PC-9 (cell line): ENCODE results near the gene ATP2C2.

Source experiments
- EZH2 ChIP-seq: fragments of 200-600 bp; sonication (generic); IDR thresholded peaks from 2 replicates; pipeline ENCODE4 v1.8.0; 2017; ENCODE audit warnings: antibody characterized with exemption, low read depth
- TF ChIP-seq, protein P1 (sequence below): fragments of 200-600 bp; sonication (generic); conservative IDR thresholded peaks from 2 replicates; pipeline ENCODE4 v1.6.1; 2017; ENCODE audit warnings: mixed run types, antibody characterized with exemption, mild to moderate bottlenecking, moderate library complexity

DNA sequence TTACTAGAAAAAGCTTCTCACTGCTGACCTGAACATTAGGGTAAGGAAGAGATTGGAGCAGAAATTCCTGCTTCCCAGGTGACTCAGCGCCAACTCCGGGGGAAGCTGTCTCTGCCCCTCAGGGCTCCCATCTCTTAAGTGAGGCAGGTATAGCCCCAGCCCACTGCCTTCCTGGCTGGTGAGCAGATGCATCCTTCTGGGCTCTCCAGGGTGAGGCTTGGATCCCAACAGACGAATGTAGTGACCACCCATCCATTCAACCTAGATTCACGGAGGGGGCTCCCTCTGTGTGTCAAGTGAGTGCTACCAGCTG, 3.2 kb downstream of the ATP2C2 start:
- TF ChIP-seq, protein P1, sequence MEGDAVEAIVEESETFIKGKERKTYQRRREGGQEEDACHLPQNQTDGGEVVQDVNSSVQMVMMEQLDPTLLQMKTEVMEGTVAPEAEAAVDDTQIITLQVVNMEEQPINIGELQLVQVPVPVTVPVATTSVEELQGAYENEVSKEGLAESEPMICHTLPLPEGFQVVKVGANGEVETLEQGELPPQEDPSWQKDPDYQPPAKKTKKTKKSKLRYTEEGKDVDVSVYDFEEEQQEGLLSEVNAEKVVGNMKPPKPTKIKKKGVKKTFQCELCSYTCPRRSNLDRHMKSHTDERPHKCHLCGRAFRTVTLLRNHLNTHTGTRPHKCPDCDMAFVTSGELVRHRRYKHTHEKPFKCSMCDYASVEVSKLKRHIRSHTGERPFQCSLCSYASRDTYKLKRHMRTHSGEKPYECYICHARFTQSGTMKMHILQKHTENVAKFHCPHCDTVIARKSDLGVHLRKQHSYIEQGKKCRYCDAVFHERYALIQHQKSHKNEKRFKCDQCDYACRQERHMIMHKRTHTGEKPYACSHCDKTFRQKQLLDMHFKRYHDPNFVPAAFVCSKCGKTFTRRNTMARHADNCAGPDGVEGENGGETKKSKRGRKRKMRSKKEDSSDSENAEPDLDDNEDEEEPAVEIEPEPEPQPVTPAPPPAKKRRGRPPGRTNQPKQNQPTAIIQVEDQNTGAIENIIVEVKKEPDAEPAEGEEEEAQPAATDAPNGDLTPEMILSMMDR, result no peak
- TF ChIP-seq EZH2, result no peak
